Lung (tissue), 12 donors: ENCODE data around the gene CCDC24. TPM values are rescaled to one million over a fixed set of nuclear protein-coding genes. Genes with fewer than 3 reads are reported as not detected.

Experiments used
- ATAC-seq: fragments of 200-7000 bp; cut with Tn5 transposase; one replicate; pipeline ENCODE4 v1.9.1; 2020; ENCODE audit warnings: moderate number of reproducible peaks; ENCODE audit not compliant: insufficient read depth, low FRiP score
- DNase-seq, 3 donors: peaks; one replicate each; pipeline ENCODE4 v3.0.0-alpha.2; 2013 to 2017
- H3K27ac ChIP-seq, 2 donors: one replicate each; pipeline ENCODE4 v1.5.1; 2013; ENCODE audit warnings: mild to moderate bottlenecking in 2 of 2, moderate library complexity in 2 of 2, control low read depth in 1 of 2, inconsistent platforms in 1 of 2, low read depth in 1 of 2, low read length in 1 of 2
- H3K27me3 ChIP-seq, 3 donors: one replicate each; pipeline ENCODE4 v1.5.1; 2013; ENCODE audit warnings: low read length in 2 of 3; ENCODE audit not compliant: control insufficient read depth in 3 of 3, insufficient read depth in 3 of 3
- H3K36me3 ChIP-seq, 4 donors: one replicate each; pipeline ENCODE4 v1.5.1; 2013; ENCODE audit warnings: low read length in 4 of 4, mild to moderate bottlenecking in 1 of 4, moderate library complexity in 1 of 4; ENCODE audit not compliant: control insufficient read depth in 4 of 4, insufficient read depth in 4 of 4
- H3K4me1 ChIP-seq, 5 donors: one replicate each; pipeline ENCODE4 v1.5.1; 2013; ENCODE audit warnings: low read length in 5 of 5, mild to moderate bottlenecking in 2 of 5, moderate library complexity in 1 of 5; ENCODE audit not compliant: control insufficient read depth in 5 of 5, insufficient read depth in 5 of 5
- H3K4me3 ChIP-seq: one replicate; pipeline ENCODE4 v1.5.1; 2013; ENCODE audit warnings: mild to moderate bottlenecking, control low read depth, moderate library complexity
- H3K9ac ChIP-seq, 2 donors: one replicate each; pipeline ENCODE4 v1.5.1; 2013; ENCODE audit warnings: low read length in 2 of 2, control low read depth in 1 of 2; ENCODE audit not compliant: insufficient read depth in 1 of 2
- H3K9me3 ChIP-seq, 4 donors: one replicate each; pipeline ENCODE4 v1.5.1; 2013; ENCODE audit warnings: low read length in 3 of 4, mild to moderate bottlenecking in 1 of 4, moderate library complexity in 1 of 4; ENCODE audit not compliant: control insufficient read depth in 4 of 4, insufficient read depth in 3 of 4
- WGBS, 2 donors: extraction: QIAGEN DNeasy Blood & Tissue Kit; methylation state at CpG; one replicate each; pipeline ENCODE4 v1.1.7; 2013; 5-methylcytosine and 5-hydroxymethylcytosine counted together
- polyA plus RNA-seq, 2 donors: library from polyadenylated mRNA; stranded (reverse); fragments of 200-250 nt; gene quantifications; one replicate each; pipeline ENCODE4 v1.2.1, GENCODE V29; 2013
- total RNA-seq, 2 donors: library from RNA; depleted of rRNA in 1 of 2; stranded (reverse); fragments of >200 nt in 1 of 2; gene quantifications; one replicate each; pipeline ENCODE4 v1.2.1, GENCODE V29; 2014 to 2021
- TF ChIP-seq, protein P1 (sequence below): IDR thresholded peaks from 2 replicates; pipeline ENCODE4 v1.5.1; 2012; ENCODE audit warnings: mild to moderate bottlenecking; ENCODE audit errors: control extremely low read depth, extremely low read depth
- donor health status: control.
- donor health status: control.
- donor health status: Bipolar disorder and iron deficiency.
- donor health status: healthy.
- donor health status: DM: yes; HTN: yes; CAD: no.

CCDC24 gene
- total and polyA plus RNA-seq, 4 donors = 9.9 to 20.1 (median 13.2) TPM

DNA sequence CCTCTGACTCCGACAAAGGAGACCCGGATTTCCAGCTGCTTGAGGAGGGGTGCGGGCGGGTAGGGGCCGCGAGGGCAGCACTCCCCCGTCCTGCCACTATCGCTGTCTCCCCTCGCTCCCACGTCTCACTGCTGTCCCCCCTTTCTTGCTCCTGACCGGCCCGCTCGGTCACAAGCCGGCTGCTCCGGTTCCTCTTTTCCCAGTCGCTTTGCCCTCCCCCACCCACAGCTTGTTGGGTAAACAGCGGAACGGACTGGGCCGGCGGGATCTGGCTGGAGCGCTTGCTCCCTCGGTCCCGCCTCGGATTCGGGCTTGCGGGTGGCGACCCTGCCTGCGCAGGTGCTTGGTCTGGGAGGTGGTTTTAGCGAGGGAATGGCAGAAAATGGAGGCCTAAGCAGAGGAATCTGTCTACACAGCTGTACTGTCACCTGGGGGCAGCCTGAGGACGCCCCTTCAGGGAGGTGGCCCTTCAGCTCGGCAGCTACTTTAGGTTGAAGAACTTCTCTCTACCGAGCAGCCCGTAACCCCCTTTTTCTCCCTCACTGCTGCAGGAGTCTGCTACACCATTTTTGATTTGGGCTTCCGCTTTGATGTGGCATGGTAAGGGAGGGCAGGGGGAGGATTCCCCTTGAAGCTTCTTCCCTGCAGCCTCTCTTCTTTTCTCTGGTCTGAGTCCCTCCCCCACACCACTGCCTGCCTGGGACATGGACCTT lies 16.0 kb upstream of the CCDC24 start:
- H3K27me3 ChIP-seq = no peaks in the 10 kb centered on the region
- H3K27ac ChIP-seq = peak overlapping the region; percentile 86 to 93
- TF ChIP-seq, protein P1, sequence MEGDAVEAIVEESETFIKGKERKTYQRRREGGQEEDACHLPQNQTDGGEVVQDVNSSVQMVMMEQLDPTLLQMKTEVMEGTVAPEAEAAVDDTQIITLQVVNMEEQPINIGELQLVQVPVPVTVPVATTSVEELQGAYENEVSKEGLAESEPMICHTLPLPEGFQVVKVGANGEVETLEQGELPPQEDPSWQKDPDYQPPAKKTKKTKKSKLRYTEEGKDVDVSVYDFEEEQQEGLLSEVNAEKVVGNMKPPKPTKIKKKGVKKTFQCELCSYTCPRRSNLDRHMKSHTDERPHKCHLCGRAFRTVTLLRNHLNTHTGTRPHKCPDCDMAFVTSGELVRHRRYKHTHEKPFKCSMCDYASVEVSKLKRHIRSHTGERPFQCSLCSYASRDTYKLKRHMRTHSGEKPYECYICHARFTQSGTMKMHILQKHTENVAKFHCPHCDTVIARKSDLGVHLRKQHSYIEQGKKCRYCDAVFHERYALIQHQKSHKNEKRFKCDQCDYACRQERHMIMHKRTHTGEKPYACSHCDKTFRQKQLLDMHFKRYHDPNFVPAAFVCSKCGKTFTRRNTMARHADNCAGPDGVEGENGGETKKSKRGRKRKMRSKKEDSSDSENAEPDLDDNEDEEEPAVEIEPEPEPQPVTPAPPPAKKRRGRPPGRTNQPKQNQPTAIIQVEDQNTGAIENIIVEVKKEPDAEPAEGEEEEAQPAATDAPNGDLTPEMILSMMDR = no peak
- ATAC-seq (peak; percentile 5), DNase-seq (peak; percentile 40 to 59 (median 44))
- H3K4me1 ChIP-seq = peaks cover 0 to 39% (median 19%) of the 10 kb centered on the region in 5 donors
- H3K9ac ChIP-seq = peak overlapping the region; percentile 7 to 31
- H3K36me3 ChIP-seq = peaks cover 0 to 20% (median 17%) of the 10 kb centered on the region in 4 donors
- peak overlapping the region; percentile 69 for H3K4me3 ChIP-seq
- WGBS, 2 donors = 1 to 2% methylated on average over 22 to 34 of the region's 34 CpGs
- H3K9me3 ChIP-seq = no peaks in the 10 kb centered on the region

DNA sequence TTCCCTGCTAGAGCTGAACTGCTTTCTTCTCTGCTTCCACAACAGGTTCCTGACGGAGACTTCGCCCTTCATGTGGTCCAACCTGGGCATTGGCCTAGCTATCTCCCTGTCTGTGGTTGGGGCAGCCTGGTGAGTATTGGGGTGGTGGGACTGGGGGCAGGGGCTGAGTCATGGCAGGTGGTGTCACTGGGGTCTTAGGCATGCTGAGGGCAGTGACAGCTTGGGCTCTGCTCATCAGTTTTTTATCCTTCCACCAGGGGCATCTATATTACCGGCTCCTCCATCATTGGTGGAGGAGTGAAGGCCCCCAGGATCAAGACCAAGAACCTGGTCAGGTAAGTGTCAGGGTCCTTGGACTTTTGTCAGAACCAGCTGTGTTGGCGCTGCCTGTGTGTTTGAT lies 15.4 kb upstream of the CCDC24 start:
- Histone ChIP-seq H3K4me1 (peaks cover 0 to 37% (median 19%) of the 10 kb centered on the region in 5 donors), H3K27me3 (no peaks in the 10 kb centered on the region), H3K4me3 (peak overlapping the region; percentile 69), H3K9ac (peak overlapping the region in 1 of 2 donors; percentile 7), H3K36me3 (peaks cover 0 to 20% (median 17%) of the 10 kb centered on the region in 4 donors), H3K27ac (no peak overlapping the region), H3K9me3 (no peaks in the 10 kb centered on the region)
- ATAC-seq (no peak), DNase-seq (no peak)
- TF ChIP-seq, protein P1 = no peak
- 78 to 94% methylated on average over 4 of the region's 4 CpGs for WGBS, 2 donors

DNA sequence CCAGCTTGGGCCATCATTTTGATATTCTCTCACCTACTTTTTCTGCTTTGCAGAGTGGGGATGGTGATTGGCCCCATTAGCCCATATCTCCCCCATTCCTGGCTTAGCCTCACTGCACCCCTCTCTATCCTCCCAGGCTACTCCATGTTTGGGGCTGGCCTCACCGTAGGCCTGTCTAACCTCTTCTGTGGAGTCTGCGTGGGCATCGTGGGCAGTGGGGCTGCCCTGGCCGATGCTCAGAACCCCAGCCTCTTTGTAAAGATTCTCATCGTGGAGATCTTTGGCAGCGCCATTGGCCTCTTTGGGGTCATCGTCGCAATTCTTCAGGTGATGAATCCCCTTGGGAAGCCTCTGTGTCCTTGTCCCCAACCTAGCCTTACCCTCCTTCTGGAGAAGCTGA lies 14.5 kb upstream of the CCDC24 start:
- ATAC-seq (no peak), DNase-seq (no peak)
- WGBS, 2 donors = 93 to 95% methylated on average over 8 of the region's 8 CpGs
- Histone ChIP-seq H3K9ac (no peak overlapping the region), H3K4me1 (peaks cover 0 to 37% (median 19%) of the 10 kb centered on the region in 5 donors), H3K27me3 (no peaks in the 10 kb centered on the region), H3K36me3 (peaks cover 0 to 21% (median 14%) of the 10 kb centered on the region in 4 donors), H3K4me3 (no peak overlapping the region), H3K27ac (no peak overlapping the region), H3K9me3 (no peaks in the 10 kb centered on the region)
- TF ChIP-seq, protein P1 = no peak
